HG03439 (cell line): Measurements from ENCODE around the gene ABCF3.

ENCODE experiments used
- ATAC-seq: cut with Tn5 transposase; IDR thresholded peaks from one replicate; pipeline ENCODE4 v1.9.1; 2021; ENCODE audit warnings: mild to moderate bottlenecking, moderate library complexity; ENCODE audit not compliant: unreplicated experiment

Gene ABCF3

GRCh38 chr3:184166671-184167070 is 19.3 kb upstream of the ABCF3 start:
- no peak for ATAC-seq

DNA sequence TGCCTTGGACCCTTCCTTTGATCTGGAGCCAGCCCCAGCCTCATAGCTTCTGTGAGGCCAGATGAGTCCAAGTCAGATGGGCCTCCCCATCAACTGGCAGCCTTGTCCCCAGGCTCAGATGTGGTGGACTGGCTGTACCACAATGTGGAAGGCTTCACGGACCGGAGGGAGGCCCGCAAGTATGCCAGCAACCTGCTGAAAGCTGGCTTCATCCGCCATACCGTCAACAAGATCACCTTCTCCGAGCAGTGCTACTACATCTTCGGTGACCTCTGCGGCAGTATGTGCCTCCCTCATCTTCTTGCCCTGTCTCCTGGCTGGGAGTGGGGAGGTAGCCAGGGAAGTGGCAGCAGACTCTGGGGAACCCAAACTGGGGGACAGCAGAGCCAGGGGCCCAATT is 18.2 kb upstream of the ABCF3 start:
- no peak for ATAC-seq

- ATAC-seq: no peak
These were observed 17.5 kb upstream of the ABCF3 start for GRCh38 chr3:184168363-184169120.

DNA sequence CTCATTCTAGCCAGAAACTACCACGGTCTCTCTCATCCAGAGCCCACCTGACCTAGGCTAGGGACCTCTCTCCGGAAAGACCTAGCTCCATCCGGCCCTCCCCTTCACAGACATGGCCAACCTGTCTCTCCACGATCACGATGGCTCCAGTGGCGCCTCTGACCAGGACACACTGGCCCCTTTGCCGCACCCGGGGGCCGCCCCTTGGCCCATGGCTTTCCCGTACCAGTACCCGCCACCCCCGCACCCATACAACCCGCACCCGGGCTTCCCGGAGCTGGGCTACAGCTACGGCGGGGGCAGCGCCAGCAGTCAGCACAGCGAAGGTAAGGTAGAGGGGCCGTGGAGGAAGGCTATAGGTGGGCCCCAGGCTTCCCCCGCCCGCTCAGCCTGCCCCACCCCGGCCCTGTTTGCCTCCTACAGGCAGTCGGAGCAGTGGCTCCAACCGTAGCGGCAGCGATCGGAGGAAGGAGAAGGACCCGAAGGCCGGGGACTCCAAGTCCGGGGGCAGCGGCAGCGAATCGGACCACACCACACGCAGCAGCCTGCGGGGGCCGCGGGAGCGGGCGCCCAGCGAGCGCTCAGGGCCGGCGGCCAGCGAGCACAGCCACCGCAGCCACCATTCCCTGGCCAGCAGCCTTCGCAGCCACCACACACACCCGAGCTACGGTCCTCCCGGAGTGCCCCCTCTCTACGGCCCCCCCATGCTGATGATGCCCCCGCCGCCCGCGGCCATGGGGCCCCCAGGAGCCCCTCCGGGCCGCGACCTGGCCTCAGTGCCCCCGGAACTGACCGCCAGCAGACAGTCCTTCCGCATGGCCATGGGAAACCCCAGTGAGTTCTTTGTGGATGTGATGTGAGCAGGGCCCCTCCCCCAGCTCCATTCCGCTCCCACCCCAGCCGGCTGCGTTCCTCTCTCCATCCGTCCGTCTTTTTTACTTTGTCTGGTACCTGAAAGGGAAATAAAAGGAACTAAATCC is 15.8 kb upstream of the ABCF3 start:
- no peak for ATAC-seq

GRCh38 chr3:184171562-184171961 is 14.4 kb upstream of the ABCF3 start:
- ATAC-seq: no peak

DNA sequence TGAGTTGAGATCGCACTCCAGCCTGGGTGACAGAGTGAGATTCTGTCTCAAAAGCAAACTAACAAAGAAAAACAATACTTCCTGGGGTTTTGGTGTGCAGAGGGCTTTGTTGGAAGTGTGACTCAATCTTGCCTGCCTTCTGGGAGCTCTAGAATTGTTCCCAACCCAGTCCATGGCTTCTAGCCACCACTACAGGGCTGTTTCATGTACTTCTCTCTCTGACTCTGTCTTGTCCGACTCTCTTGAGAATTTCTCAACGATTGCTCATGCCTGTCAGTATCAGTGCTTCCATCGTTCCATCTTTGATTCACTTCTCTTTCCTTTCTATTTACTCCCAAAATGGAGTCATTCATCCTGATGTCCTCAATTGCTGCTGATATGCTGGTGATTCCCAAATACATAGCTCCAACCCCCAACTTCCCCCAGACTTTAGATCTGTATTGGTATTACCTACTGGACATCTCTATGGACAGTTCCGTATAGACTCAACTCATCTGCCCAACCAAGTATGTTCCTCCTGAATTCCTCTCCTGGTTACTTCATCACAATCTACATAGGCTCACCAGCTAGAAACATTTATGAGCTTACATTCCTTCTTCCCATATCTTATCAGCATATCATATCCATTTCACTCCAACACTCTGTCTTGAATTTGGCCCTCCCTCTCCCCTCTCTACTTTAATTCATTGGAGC is 13.2 kb upstream of the ABCF3 start:
- ATAC-seq: no peak

DNA sequence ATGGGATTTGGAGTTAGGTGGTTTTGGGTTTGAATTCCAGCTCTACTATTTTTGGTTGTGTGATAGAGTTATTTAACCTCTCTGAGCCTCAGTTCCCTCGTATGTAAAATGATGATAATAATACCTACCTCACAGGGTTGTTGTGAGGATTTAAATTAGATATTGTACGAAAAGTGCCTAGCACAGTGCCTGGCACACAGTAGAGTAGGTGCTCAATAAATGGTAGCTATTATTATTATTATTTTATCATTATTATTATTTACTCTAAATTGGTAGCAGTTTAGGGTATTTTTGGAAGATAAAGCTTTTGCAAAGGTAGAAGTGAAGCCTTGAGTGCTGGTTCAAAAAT is 12.7 kb upstream of the ABCF3 start:
- no peak for ATAC-seq

GRCh38 chr3:184174284-184174645 is 11.7 kb upstream of the ABCF3 start:
- ATAC-seq: no peak

GRCh38 chr3:184174646-184175492 is 11.1 kb upstream of the ABCF3 start, which contains the start of gene AP2M1:
Gene AP2M1 (plus strand): TSS chr3:184174855. CDS start chr3:184176994, 2,139 bp downstream.
- peak; percentile 97 for ATAC-seq

DNA sequence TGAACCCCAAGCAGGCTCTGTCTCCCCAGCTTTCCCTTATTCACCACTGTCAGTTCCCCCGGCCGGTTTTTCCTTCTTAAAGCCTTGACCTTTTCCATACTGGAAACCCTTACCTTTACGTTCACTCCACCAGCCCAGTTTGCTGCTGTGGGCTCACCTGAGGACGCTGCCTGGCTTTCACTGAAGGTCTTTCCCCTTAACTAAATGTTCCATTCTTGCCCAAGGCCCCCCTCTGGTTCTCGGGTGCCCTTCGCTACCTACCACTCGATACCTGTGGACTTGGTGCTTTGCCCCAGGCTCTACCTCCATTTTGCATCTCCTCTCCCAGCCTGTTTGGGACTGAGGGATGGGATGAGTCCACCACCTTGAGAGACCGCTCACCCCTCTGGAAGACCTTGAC is 10.5 kb upstream of the ABCF3 start:
- no peak for ATAC-seq

- ATAC-seq: no peak
These were observed 10.0 kb upstream of the ABCF3 start for GRCh38 chr3:184175981-184176376.

DNA sequence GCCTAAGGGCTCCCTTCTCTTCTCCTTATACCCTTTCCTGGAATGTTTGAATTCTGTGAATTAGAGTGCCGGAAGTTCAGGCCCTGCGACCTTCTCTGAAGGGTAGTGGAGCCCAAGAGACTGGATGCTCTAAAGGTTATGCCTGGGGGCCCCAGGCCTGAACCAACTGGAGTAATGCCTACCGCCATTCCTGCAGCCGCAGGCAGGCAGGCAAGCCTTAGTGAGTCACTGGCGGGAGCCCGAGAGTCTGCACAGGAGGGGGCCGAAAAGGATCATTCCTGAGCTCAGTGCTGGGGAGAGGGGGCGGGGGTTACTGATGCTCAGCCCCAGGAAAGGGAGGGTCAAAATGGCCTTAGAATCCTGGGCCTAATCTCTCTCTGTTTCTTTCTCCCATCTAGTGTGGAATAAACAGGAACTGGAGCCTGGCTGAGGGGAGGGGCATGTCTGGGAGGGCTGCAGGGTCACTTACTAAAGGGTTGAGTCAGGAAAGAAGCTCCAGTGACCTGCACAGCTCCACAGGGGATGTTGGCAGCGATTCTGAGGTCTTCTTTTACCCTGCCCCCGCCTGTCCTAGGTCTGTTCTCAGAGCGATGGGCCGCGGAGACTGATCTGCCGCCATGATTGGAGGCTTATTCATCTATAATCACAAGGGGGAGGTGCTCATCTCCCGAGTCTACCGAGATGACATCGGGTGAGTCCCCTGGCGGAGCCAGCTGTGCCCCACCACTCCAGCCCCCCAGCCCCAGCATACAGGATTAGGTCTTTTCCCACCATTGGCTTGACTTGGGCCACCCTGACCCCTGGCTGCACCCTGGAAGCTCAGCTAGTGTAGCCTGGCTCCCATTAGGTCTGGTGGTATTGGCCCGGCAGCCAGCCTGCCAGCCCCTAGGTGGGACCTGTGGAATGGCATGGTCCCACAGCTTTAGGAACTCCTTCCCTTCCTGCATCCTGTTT is 9.3 kb upstream of the ABCF3 start:
- no peak for ATAC-seq

GRCh38 chr3:184177331-184177731 is 8.7 kb upstream of the ABCF3 start:
- ATAC-seq: no peak

GRCh38 chr3:184177767-184178306 is 8.2 kb upstream of the ABCF3 start:
- no peak for ATAC-seq

DNA sequence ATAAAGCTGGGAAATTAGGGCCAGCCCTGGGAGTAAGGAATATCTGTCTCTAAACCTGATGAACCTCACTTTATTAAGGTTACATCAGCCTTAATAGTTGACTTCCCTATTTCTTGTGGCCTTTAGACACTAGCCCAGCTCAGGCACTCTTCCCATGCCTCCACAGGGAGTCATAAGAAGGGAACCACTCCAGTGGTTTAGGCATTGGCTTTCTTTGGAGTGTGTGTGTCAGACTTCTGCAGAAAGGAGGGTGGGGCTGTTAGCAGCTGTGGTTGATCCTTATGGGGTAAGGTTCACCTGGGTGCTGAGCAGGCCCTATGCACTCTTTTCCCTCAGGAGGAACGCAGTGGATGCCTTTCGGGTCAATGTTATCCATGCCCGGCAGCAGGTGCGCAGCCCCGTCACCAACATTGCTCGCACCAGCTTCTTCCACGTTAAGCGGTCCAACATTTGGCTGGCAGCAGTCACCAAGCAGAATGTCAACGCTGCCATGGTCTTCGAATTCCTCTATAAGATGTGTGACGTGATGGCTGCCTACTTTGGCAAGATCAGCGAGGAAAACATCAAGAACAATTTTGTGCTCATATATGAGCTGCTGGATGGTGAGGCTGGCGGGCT is 7.4 kb upstream of the ABCF3 start:
- ATAC-seq: no peak

GRCh38 chr3:184180165-184180564 is 5.8 kb upstream of the ABCF3 start:
- no peak for ATAC-seq

GRCh38 chr3:184181596-184181995 is 4.4 kb upstream of the ABCF3 start:
- ATAC-seq: no peak

- no peak for ATAC-seq
These were observed 2.3 kb upstream of the ABCF3 start for GRCh38 chr3:184183679-184184078.
